HG03135 (cell line): ENCODE data around the gene HOXC5.

Experiments
- ATAC-seq: cut with Tn5 transposase; IDR thresholded peaks from one replicate; pipeline ENCODE4 v1.9.1; 2021; ENCODE audit warnings: mild to moderate bottlenecking, moderate library complexity; ENCODE audit not compliant: unreplicated experiment

HOXC5 gene

DNA sequence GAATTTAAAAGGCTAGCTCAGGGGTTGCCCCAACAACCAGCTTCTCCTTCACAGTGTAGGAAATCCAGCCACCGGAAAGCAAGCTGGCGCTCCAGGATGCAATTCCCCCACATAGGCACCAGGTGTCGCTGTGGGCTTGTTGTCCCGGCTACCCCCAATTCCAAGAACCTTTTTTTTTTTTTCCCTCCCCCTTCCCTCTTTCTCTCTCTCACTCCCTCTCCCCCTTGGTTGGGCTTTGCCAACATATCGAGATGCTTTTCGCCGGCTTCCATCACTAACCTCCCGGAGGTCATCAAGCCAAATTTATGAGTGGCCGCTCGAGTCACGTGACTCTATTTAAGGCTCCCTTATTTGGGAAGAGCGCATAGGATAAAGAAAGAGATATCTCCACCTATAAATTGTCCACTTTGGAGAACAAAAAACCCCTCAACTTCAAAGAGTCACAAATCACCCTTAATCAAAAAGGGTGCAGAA, at the start of gene HOXC5:
Gene HOXC5, plus strand, starts transcription at position 424 of the 474 bp plus-strand sequence. CDS start 73 bp downstream, outside the sequence.
- no peak for ATAC-seq

DNA sequence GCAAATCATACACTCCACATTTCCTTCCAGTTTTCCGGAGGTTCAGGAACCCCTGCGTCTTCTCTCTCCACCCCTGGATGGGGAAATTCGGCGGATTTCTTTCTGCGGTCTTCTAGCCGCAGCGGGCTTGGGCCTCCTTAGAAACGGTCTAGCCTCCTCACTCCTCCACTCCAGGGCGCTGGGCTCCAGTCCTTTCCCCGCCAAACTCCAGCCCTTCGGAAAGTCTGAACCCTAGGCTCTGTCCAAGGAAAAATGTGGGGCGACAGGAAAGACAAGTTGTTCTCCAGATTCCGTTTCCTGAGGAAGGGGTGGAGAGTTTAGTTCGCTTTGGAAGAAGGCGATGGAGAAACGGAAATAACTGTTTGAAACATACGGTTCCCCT, 49.3 kb upstream of the HOXC5 start:
- no peak for ATAC-seq

DNA sequence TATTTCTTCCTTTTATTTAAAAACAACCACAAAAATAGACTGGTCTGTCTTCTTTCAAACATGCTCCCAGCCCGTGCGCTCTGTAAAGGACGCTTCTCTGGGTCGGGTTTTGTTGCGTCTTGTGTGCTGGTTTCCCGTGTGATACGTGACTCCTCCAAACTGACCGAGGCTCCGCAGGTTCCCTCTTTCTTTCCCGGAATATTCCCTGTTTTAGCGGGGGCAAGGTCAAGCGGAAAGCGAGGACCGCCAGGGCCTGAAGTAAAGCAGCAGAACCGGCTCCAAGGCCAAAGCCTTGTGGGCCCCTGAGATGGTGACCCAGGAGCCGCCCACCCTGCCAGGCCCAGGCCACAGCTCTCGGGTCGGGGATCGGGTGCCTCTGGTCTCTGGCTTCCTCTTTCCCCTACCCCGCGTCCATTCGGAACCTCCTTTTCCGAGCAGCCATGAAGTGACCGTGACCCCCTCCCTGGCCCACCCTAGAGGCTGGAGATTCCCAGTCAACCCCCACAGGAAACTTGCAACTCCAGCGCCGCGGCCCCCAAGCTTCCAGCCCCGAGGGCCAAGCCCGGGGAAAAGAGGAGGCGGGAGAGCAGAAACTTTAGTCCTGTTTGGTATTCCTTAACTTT, 48.8 kb upstream of the HOXC5 start:
- ATAC-seq: no peak

DNA sequence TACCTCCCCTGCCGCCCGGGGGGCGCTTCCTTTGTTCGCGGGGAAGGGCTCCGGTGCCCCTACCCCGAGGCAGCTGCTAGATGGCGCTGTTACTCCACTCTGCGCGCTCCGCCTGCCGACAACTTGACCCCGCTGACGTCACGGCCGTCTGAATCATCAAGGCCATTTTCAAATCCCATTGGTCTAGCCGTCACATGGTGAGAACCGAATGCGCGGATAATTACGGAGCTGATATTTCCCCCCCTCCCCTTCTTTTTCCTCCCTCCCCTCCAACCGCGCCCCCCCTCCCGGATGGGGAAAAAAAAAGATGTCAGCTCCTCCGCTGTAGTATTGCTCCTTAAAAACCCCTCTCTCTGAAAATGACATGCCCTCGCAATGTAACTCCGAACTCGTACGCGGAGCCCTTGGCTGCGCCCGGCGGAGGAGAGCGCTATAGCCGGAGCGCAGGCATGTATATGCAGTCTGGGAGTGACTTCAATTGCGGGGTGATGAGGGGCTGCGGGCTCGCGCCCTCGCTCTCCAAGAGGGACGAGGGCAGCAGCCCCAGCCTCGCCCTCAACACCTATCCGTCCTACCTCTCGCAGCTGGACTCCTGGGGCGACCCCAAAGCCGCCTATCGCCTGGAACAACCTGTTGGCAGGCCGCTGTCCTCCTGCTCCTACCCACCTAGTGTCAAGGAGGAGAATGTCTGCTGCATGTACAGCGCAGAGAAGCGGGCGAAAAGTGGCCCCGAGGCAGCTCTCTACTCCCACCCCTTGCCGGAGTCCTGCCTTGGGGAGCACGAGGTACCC, 47.8 kb upstream of the HOXC5 start, which contains the start of gene HOXC10:
Gene HOXC10, plus strand, starts transcription at position 246 of the 791 bp plus-strand sequence. Its CDS starts 114 bp downstream, at position 360.
- ATAC-seq: no peak

DNA sequence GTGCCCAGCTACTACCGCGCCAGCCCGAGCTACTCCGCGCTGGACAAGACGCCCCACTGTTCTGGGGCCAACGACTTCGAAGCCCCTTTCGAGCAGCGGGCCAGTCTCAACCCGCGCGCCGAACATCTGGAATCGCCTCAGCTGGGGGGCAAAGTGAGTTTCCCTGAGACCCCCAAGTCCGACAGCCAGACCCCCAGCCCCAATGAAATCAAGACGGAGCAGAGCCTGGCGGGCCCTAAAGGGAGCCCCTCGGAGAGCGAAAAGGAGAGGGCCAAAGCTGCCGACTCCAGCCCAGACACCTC, 47.2 kb upstream of the HOXC5 start:
- ATAC-seq: no peak

DNA sequence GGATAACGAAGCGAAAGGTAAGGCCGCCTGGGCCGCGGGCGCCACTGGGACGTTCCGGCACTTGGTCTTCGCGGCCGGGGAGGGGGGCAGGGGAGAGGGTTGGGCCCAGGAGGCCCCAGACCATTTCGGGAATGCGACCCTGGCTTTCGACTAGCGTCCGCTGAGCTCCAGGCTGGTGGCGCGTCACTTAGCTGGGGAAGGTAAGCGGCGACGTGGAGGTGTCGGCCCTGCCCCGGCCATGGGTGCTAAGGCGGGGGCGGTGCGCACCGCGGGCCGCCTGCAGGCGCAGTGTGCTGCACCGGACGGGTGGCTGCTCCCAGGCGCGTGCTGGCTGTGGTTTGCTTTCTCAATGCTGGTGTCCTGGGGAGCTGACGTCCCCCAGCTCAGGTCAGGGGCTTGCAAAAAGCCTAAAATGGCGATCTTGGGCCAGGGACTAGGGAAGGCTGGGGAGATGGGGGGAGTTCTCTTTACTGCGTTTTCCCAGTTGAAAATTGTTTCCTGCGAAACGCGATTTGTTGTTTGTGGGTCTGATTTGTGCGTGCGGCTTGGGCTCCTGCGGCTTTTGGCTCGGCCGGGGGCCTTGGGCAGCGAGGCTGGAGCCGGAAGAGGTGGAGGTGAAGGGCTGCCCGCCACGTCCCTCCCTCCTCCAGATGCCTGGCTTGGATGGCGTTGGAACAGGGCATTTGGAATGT, 46.7 kb upstream of the HOXC5 start:
- ATAC-seq: no peak

DNA sequence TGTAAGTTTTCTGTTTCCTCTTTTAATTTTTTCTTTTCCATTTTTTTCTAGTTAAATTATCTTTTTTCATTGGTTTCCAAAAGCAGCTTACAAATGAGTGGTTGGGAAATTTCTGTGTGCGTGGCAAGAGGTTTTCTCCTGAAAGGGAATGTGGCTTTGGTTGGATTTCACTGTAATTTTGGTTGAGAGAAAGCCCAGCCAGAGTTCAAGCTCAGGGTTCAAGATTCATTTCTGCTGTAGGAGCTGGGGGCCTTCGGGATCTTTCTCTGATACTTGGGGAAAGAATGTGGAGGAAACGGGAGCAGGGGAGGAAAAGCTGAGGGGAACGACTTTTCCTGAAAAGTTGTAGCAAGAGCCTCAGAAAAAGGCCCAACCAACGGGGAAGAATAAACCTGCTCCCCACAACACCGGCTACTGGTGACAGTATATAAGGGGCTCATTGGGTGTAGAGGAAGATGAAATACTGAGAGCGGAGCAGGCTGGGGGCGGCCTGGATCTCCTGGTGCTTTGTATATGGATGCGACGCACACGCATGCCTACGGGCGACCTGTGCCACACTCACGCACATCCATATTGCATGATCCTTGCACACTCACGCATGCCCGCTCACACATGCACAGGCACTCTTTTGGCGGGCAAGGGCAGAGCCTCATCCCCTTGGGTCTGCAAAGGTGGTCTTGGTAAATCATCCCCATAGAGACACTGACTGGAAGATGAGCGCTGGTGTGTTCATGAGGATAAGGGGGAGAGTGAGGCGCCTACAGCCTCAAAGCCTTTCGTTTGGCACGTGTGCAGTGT, 46.0 kb upstream of the HOXC5 start:
- ATAC-seq: no peak

DNA sequence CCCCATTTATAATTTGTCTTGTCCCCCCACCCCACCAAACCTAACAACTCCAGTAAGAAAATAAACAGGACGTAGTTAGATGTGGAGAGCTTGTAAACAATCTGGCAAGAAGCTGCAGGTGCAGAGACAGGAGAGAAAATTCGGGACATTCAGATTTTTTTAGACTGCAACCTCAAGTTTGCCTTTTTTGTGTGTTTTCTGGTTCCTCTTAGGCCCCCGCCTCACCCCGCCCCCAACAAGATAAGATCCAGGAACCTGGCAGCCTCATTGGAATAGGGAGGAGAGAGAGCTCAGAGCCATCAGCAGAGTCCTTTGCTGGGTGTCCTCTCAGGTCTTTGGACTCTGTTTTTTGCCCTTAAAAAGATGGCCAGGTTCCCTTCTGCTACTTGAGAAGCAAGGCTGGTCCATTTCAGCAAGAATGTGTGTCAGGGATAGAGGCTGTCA, 45.0 kb upstream of the HOXC5 start:
- no peak for ATAC-seq

DNA sequence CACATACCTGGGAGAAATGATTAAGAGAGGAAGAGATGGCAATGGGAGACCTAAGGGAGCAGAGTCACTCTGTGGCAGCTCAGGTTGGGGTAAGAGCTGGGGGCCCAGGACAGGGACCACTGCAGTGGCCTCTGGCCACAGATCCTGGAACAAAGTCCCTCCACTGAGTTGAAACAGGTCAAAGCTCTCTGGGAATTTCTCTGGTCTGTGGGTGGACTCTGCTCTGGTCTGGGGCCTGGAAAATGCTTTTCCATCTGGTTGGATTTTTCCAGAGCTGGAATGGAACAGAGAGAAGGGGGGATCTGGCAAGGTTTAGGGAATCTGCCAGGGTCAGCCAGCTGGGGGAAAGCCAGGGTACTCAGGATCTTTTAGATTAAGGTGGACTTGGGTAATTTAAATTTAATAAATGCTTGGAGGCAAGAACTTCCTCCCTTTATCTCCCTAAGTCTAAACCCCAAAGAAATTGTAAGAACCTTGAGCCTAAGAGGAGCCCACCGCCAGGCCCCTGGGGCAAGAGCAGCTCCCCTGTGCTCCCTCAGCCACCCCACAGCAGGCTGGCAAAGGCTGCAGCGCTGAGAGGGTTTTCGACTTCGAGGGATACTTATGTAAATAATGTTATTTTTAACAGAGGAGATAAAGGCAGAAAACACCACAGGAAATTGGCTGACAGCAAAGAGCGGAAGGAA, 44.2 kb upstream of the HOXC5 start:
- no peak for ATAC-seq

DNA sequence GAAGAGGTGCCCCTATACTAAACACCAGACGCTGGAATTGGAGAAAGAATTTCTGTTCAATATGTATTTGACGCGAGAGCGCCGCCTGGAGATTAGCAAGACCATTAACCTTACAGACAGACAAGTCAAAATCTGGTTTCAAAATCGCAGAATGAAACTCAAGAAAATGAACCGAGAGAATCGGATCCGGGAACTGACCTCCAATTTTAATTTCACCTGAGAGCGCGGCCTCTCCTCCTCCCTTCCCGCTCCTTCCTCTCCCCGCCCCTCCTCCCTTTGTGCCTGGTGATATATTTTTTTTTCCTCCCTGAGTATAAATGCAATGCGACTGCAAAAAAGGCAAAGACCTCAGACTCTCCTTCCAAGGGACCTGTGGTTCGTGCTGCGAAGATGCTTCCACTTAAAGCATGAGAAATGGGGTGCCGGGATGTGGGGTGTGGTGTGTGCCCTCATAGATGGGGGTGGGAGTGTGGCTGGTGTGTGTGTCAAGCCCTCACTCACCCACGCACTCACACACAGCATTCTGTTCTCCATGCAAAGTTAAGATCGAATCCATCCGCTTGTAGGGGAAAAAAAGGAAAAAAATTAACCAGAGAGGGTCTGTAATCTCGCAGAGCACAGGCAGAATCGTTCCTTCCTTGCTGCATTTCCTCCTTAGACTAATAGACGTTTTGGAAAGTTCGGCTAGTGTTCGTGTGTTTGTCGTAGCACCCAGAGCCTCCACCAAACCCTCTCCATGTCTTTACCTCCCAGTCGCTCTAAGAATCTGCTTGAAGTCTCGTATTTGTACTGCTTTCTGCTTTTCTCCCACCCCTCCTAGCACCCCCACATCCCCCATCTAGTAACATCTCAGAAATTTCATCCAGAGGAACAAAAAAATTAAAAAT, 43.4 kb upstream of the HOXC5 start:
- ATAC-seq: no peak

DNA sequence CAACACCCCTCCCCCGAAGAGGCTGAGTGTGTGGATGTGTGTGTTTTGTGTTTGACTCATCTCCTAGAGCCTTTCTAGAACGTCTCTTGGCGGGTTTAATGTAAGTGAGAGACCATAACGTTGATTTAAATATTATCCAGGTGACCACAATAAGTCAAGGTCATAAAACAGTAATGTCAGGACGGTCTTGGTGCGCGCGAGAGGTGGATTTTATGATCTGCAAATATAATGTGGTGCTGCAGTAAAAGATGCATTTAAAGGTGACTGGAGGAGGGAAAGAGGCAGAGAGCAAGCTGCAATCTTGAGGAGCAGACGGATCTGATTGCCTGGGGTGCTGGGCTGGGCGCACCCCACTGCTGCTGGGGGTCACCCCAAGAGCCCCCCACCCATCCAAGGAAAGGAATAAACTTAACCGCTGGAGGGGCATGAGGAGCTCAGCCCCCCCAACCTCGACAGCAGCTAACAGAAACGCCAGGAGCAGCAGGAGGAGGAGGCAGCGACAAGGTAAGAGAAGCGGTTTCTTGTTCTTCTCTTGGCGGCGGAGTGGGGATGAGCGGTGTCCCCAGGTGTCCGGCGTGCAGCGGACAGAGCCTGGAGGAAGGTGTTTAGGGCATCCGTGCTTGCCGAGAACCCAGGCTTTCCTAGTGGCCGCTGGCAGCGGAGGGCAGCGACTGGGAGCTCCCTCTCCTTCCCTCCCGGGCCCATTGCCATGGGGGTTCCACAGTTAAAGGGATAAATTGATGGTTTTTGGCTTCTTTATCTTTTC, 42.4 kb upstream of the HOXC5 start:
- no peak for ATAC-seq

DNA sequence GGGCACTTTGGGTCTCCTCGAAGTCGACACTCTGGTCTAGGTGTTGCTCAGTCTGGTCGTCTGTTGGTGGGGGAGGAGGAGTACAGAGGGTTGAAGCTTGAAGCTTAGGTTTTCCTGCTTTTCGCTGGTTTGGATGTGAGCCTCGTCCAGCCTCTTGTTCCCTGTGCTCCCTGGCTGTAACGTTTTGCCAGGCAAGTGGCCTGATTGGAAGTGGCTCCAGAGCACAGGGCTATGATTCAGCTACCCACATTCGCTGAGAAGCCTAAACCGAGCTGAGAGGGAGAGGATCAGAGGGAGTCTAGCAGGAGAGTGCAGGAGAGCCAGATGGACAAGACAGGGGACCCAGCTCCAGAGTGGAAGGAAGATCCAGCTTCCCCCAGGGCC, 41.8 kb upstream of the HOXC5 start:
- ATAC-seq: no peak

DNA sequence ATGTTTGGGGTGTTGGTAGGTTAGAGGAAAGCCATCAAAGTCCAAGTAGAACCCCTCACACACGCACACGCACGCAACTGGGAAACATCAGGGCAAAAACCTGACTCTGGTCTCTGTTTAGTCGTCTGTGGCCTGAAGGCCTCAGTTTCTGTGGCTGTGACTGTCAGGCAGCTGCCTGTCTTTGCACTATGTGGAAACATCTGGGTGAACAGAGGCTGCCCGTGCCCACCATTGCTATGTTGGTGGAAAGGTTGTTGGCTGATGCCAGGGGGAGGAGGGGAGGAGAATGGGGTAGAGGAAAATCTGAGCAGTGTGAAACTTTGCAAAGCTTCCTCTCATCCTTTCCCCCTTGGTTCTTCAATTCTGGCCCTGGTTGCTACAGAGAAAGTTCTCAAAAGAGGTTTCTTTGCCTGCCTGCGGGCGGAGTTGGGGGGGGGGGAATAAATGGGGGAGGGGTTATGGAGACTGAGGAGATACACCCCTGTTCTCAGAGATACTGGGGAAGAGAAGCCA, 40.4 kb upstream of the HOXC5 start:
- ATAC-seq: no peak

DNA sequence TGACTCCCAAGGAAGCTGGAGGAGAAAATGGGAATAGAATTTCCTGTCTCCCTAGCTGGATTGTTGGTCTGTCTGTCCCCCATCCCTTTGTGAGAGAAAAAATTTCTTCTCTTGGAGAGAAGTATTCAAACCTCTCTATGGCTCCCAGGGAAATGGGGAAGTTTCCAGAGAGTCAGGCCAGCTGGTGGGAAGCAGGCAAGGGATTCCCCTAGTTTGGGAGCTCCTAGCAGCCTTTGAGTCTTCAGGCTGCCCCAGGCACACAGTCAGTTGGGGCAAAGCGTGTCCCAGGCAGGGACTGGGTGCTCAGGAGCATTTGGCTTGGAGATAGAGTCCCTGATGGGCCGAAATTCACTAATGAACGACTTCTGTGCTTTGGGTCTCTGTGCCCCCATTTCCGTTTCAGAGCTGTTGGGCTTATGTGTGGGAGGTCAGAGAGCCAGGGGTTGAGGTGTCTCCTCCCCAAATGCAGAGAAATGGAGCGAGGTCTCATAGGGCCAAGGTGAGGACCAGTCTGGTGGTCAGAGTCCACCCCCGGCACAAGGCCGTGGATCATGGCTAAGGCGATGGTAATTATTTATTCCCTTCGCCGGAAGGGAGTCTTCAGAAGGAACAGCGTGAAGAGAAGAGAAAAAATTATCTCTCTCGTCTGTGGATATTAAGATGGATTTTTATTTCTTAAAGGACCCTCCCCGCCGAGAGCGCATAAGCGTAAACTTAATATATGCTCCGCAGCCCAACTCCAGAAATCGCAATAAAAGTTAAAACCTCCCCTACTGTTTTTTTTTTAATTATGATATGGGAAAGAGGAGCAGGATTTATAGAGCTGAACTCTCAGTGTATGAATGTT, 39.5 kb upstream of the HOXC5 start:
- no peak for ATAC-seq

DNA sequence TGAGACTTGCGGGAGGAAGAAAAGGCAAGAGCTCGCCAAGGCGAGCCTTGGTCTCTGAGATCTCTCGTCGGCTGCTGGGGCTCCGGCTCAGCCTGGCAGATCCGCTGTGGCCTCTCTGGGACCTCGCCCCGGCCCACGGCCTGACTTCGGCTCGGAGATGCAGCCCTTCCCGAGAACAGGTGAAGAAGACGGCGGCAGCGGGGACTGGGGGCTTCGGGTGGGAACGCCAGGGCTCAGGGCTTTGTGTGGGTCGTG, 38.9 kb upstream of the HOXC5 start:
- no peak for ATAC-seq

DNA sequence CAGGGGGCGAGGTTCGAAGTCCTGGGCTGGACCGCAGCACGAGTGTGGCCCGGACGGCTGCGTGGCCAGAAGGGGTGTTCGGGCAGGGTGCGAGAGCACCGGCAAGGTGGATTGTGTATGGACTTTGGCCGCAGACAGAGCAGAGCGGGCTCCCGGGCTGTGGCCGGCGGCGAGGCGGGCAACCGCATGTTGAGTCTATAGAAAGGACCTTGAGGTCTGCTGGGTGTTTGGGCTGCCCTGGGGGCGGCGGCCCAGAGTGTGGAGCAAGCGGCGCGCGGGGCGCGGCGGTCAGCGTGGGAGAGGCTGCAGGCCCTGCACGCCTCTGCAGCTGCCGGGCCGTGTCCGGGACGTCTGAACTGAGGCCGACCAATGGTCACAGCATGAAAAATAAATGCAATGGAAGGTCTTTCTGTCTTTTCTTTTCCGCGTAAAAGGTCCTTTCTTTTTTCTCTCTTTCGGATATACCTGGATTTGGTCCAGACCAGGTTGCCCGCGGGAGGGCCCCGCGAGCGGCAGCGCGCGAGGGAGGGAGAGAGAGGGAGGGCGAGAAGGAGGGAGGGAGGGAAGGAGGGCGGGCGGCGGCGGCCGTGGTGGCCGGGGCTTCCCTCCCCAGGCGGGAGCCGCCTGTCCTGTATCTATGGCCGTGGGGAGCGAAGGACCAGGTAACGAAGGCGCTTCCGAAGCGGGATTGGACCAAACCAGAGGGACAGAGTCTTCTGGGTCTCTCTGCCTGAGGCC, 38.4 kb upstream of the HOXC5 start:
- no peak for ATAC-seq

DNA sequence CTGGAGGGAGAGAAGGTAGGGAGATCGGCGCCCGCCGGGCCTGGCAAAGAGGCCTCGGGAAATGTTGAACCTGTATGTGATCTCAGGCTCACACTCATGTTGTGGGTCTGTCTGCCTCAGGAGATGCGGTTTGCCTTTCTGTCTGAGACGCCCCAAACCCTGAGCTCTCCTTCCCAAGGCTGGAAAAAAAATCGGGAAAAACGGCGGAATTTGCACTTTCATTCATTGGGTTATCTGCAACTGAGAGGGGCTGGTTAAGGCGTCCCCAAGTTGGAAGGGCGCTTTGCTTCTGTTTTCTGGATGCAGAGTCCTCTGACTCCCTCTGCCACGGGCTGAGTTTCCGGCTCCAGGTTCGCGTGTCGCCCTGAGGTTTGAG, 37.9 kb upstream of the HOXC5 start:
- no peak for ATAC-seq
